Measurements from ENCODE around the gene NEURL1.

NEURL1 gene

DNA sequence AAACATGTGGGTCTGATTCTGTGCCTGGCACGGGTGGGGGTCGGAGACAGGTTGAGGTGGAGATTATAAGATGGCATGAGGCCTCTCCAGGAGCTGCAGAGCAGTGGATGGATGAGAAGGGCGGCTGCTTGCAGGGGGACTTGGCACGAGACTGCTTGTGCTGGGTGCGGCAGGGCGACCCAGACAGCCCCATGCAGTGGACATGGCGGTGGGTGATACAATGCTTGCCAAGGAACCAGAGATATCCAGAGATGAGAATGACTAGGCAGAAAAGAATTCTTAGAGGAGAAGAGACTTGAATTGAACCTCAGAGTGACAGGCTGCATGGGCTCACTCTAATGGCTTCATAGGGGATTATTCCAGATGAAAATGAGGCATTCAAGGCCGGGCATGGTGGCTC lies 145.4 kb downstream of the NEURL1 start:
- no peak for DNase-seq (ENCODE audit: low spot score)
- in situ Hi-C loops (cut with MboI; ENCODE audit: low sequenced_read_pairs, unreplicated experiment), result no loop called here
- TF ChIP-seq, protein P1, sequence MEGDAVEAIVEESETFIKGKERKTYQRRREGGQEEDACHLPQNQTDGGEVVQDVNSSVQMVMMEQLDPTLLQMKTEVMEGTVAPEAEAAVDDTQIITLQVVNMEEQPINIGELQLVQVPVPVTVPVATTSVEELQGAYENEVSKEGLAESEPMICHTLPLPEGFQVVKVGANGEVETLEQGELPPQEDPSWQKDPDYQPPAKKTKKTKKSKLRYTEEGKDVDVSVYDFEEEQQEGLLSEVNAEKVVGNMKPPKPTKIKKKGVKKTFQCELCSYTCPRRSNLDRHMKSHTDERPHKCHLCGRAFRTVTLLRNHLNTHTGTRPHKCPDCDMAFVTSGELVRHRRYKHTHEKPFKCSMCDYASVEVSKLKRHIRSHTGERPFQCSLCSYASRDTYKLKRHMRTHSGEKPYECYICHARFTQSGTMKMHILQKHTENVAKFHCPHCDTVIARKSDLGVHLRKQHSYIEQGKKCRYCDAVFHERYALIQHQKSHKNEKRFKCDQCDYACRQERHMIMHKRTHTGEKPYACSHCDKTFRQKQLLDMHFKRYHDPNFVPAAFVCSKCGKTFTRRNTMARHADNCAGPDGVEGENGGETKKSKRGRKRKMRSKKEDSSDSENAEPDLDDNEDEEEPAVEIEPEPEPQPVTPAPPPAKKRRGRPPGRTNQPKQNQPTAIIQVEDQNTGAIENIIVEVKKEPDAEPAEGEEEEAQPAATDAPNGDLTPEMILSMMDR (IDR thresholded peaks at IDR 0.05; ENCODE audit: borderline replicate concordance, control extremely low read depth, extremely low read depth, insufficient read depth, missing control alignments), result no peak

DNA sequence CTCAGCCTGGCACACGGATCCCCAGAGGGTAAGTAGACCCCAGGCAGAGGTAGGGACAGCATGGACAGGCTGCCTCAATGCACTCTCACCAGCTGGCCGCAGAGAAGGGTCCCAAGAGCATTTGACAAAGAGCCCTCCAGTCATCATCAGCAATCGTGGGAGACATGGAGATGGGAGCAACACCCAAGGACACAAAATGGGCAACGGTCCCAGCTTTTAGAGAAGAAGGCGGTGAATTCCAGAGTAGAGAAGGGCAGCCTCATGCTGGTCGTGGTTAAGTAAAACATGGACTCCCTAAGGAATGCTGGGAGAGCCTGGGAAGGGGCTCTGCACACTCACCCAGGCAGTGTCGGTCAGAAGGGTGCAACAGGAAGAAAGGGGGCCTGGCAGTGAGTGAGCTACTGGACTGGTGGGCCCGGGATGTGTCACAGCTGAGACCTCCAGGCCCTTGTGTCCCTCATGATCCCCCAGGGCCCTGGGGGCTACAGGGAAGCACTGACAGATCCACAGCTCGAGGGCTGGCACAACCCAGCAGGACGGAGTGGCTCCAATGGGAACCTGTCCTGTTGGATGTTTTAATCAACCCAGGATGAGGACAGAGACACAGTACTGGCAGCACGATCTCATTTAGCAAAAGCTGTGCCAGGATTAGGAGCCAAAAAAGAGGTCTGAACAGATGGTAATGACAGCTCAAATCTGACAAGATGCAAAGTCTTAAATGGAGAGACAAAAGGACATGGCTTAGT lies 147.1 kb downstream of the NEURL1 start:
- in situ Hi-C loops (cut with MboI; ENCODE audit: low sequenced_read_pairs, unreplicated experiment), result no loop called here

DNA sequence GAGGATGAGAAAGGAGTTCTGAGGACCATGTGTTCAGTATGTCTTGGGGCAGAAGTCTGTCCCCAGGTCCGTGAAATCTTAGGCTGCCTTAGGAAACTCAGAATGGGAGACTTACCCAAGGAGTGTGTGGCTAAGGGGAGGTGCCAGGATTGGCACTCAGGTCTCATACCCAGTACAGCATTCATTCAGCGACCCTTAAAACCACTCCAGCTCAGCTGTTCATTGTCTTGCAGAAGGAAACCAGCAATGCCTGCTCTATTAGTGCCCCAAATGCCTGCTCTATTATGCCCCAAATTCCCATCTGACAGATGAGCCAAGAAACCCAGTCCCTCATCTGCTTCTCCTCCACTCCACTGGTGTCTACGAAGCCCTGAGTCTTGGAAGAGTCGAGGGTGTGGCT lies 147.8 kb downstream of the NEURL1 start:
- no peak for DNase-seq (ENCODE audit: low spot score)
- TF ChIP-seq, protein P1 (IDR thresholded peaks at IDR 0.05; ENCODE audit: borderline replicate concordance, control extremely low read depth, extremely low read depth, insufficient read depth, missing control alignments), result no peak
- in situ Hi-C loops (cut with MboI; ENCODE audit: low sequenced_read_pairs, unreplicated experiment), result no loop called here

More for the DNA sequence above, 147.1 kb downstream of the NEURL1 start:
- TF ChIP-seq, protein P1 (IDR thresholded peaks at IDR 0.05; ENCODE audit: borderline replicate concordance, control extremely low read depth, extremely low read depth, insufficient read depth, missing control alignments), result no peak
- no peak for DNase-seq (ENCODE audit: low spot score)
